Tibial artery (tissue), 4 donors: Measurements from ENCODE around the gene GNG7.
"Not testable (repeated sequence)": the region's sequence is repeated elsewhere in the genome, so short reads cannot be mapped to it uniquely, and the experiment has no call there.

Experiments used
- DNase-seq, 2 donors: peaks; one replicate each; pipeline ENCODE4 v3.0.0-alpha.2; 2019
- H3K27ac ChIP-seq, 2 donors: fragments of 200-600 bp; sonication (generic) in 1 of 2; 1 replicate in 1 of 2; 2 replicates in 1 of 2; pipeline ENCODE4 v1.5.1; 2018 to 2019; ENCODE audit warnings: mild to moderate bottlenecking in 1 of 2
- H3K27me3 ChIP-seq, 2 donors: fragments of 200-600 bp; sonication (generic) in 1 of 2; one replicate each; pipeline versions ENCODE4 v1.5.1 to v1.6.0; 2016 to 2019
- H3K36me3 ChIP-seq, 3 donors: fragments of 200-600 bp; sonication (generic) in 2 of 3; one replicate each; pipeline ENCODE4 v1.5.1; 2016 to 2019; ENCODE audit warnings: mild to moderate bottlenecking in 2 of 3
- H3K4me1 ChIP-seq, 4 donors: fragments of 200-600 bp; sonication (generic) in 2 of 4; 1 replicate in 3 of 4; 2 replicates in 1 of 4; pipeline ENCODE4 v1.5.1; 2016 to 2019
- H3K4me3 ChIP-seq, 2 donors: fragments of 200-600 bp; sonication (generic) in 1 of 2; 1 replicate in 1 of 2; 2 replicates in 1 of 2; pipeline ENCODE4 v1.5.1; 2018 to 2019; ENCODE audit warnings: mild to moderate bottlenecking in 2 of 2
- H3K9me3 ChIP-seq, 3 donors: fragments of 200-600 bp; sonication (generic) in 1 of 3; one replicate each; pipeline ENCODE4 v1.5.1; 2016 to 2019
- intact Hi-C: fragments of 100-400 bp; cut with DNase I; formaldehyde crosslinking; loops from one replicate; pipeline ENCODE4 v1.15.0; 2023; ENCODE audit warnings: low total_unique reads
- TF ChIP-seq, protein P1 (sequence below), 2 experiments: fragments of 200-600 bp in 1 of 2; fragments of 450-650 bp in 1 of 2; IDR thresholded peaks; one replicate each; pipeline ENCODE4 v1.5.1; 2017 to 2019; ENCODE audit warnings: antibody characterized with exemption in 2 of 2, mild to moderate bottlenecking in 1 of 2, moderate library complexity in 1 of 2

Gene GNG7

DNA sequence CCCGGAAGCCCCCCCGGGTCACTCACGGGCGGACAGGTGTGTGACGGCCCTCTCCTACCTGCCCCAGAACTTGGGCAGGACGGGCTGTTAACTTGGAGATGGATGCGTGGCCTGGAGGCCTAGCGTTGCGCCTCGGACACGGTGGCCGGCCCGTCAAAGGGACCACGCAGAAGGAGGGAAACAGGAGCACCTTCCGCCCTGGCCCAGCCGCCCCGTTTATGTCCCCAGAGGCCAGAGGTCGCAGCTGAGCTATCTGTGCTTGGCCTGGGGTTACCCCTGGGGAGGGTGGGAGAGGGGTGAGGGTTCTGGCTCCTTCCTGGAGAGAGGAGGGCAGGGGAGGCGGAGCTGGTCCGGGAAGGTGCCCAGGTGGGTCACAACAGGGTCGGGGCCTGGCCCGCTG, 190.9 kb downstream of the GNG7 start:
- intact Hi-C loops = no loop called here

DNA sequence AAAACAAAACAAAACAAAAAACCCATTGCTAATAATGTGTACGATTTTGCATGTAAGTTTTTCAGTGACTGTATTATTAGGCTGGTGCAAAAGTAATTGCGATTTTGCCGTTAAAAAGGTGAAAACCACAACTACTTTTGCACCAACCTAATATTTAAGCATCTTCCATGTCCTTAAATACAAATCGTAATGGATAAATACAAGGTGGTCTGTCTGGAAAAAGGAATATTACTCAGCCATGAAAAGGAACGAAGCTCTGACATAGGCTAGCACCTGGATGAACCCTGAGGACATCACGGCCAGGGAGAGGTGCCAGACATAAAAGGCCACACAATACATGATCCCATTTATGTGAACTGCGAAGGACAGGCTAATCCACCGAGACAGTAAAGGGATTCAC, 193.4 kb downstream of the GNG7 start:
- DNase-seq = no peak
- H3K4me3 ChIP-seq = no peak overlapping the region
- H3K4me1 ChIP-seq = no peaks in the 10 kb centered on the region
- H3K27ac ChIP-seq = no peak overlapping the region
- H3K36me3 ChIP-seq = no peaks in the 10 kb centered on the region
- TF ChIP-seq, protein P1, sequence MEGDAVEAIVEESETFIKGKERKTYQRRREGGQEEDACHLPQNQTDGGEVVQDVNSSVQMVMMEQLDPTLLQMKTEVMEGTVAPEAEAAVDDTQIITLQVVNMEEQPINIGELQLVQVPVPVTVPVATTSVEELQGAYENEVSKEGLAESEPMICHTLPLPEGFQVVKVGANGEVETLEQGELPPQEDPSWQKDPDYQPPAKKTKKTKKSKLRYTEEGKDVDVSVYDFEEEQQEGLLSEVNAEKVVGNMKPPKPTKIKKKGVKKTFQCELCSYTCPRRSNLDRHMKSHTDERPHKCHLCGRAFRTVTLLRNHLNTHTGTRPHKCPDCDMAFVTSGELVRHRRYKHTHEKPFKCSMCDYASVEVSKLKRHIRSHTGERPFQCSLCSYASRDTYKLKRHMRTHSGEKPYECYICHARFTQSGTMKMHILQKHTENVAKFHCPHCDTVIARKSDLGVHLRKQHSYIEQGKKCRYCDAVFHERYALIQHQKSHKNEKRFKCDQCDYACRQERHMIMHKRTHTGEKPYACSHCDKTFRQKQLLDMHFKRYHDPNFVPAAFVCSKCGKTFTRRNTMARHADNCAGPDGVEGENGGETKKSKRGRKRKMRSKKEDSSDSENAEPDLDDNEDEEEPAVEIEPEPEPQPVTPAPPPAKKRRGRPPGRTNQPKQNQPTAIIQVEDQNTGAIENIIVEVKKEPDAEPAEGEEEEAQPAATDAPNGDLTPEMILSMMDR (IDR thresholded peaks at IDR 0.05) = no peak
- no peaks in the 10 kb centered on the region for H3K9me3 ChIP-seq
- H3K27me3 ChIP-seq = peaks cover 0 to 36% of the 10 kb centered on the region in 2 donors
- intact Hi-C loops = no loop called here

More for the DNA sequence above, 190.9 kb downstream of the GNG7 start:
- no peak for DNase-seq
- Histone ChIP-seq H3K9me3 (no peaks in the 10 kb centered on the region), H3K4me1 (no peaks in the 10 kb centered on the region), H3K4me3 (no peak overlapping the region), H3K27ac (no peak overlapping the region), H3K36me3 (no peaks in the 10 kb centered on the region), H3K27me3 (peaks cover 0 to 35% of the 10 kb centered on the region in 2 donors)
- TF ChIP-seq, protein P1 (IDR thresholded peaks at IDR 0.05) = no peak

- intact Hi-C loops = no loop called here
- no peak overlapping the region for H3K27ac ChIP-seq
- TF ChIP-seq, protein P1 (IDR thresholded peaks at IDR 0.05) = no peak
- no peak overlapping the region for H3K4me3 ChIP-seq
- no peaks in the 10 kb centered on the region for H3K9me3 ChIP-seq
- H3K27me3 ChIP-seq = peaks cover 0 to 27% of the 10 kb centered on the region in 2 donors
- H3K36me3 ChIP-seq = no peaks in the 10 kb centered on the region
- no peaks in the 10 kb centered on the region for H3K4me1 ChIP-seq
- DNase-seq = no peak
Observed at GRCh38 chr19:2507109-2507508, 195.4 kb downstream of the GNG7 start.

GRCh38 chr19:2506656-2507055, 195.8 kb downstream of the GNG7 start:
- intact Hi-C loops, H3K4me3 ChIP-seq, DNase-seq, H3K9me3 ChIP-seq, H3K4me1 ChIP-seq, H3K36me3 ChIP-seq, H3K27ac ChIP-seq: not testable (repeated sequence)
- H3K27me3 ChIP-seq = peaks cover 0 to 22% of the 10 kb centered on the region in 2 donors

DNA sequence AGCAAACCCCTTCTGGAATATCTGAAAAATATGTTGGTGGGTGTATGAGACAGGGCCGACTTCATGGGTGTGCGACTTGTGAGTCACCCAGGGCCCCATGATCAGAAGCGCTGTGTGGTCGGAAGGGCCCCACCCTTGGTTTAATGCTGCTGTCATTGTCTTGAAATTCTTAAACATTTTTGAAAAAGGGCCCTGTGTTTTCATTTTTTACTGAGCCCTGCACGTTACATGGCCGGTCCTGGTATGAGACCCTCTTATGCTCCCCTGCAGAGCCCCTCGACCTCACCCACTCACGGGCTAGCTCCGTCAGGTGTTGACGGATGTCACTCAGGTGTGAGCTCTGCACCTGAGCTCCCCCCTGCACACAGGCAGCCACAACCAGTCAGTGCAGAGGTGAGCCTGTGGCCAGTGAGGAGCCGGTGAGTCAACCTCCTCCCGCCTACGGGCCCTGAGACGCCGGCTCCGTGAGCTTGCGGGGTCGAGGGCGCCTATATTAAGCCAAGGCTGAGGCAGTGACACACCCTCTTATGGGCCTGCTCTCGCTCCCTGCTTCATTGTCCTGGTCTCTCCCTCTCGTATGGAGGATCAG, 198.9 kb downstream of the GNG7 start:
- no peaks in the 10 kb centered on the region for H3K36me3 ChIP-seq
- no peak overlapping the region for H3K27ac ChIP-seq
- H3K4me3 ChIP-seq = no peak overlapping the region
- H3K27me3 ChIP-seq = peaks cover 0 to 8% of the 10 kb centered on the region in 2 donors
- no peak for DNase-seq
- intact Hi-C loops = no loop called here
- TF ChIP-seq, protein P1 (IDR thresholded peaks at IDR 0.05) = no peak
- no peaks in the 10 kb centered on the region for H3K9me3 ChIP-seq
- peaks cover 0 to 6% (median 0%) of the 10 kb centered on the region in 4 donors for H3K4me1 ChIP-seq

DNA sequence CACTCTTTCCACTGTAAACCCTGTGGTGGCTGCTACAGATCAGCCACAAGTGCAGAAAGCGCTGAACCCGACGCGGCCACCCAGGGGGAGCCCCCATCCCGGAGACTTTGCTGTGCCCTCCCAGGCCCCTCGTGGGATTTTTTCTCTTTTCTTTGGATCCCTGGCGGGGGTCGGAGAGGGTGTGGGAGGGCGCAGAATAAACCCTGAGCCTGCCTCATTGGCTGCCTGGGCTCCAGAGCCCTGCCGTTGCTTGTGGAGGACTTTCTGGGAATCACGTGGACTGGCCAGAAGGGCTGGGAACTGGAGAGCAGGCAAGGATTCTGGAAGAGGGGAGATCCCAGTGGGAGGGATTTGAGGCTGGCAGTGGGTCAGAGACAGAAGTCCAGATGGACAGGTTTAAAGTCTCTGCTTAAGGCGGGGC, 201.6 kb downstream of the GNG7 start:
- no peak for DNase-seq
- intact Hi-C loops = no loop called here
- peaks cover 0 to 3% of the 10 kb centered on the region in 2 donors for H3K27me3 ChIP-seq
- no peaks in the 10 kb centered on the region for H3K36me3 ChIP-seq
- H3K27ac ChIP-seq = no peak overlapping the region
- peaks cover 0 to 9% (median 3%) of the 10 kb centered on the region in 4 donors for H3K4me1 ChIP-seq
- TF ChIP-seq, protein P1 (IDR thresholded peaks at IDR 0.05) = no peak
- no peak overlapping the region for H3K4me3 ChIP-seq
- H3K9me3 ChIP-seq = no peaks in the 10 kb centered on the region
